GM23338 (cell line): ENCODE results near the gene FAM111A. TPM values are rescaled to one million over a fixed set of nuclear protein-coding genes. Genes with fewer than 3 reads are reported as not detected.

Experiments used
- CREB1 ChIP-seq: fragments of 250-450 bp; sonication (Bioruptor Pico); IDR thresholded peaks from 2 replicates; pipeline ENCODE4 v1.5.0; 2020; ENCODE audit warnings: low read depth, mild to moderate bottlenecking, moderate library complexity
- EZH2 ChIP-seq: fragments of 200-600 bp; sonication (generic); IDR thresholded peaks from one replicate; pipeline ENCODE4 v1.8.0; 2017; ENCODE audit warnings: antibody characterized with exemption, mild to moderate bottlenecking, low read depth; ENCODE audit not compliant: unreplicated experiment
- ZNF331 ChIP-seq: fragments of 250-450 bp; sonication (Bioruptor Pico); IDR thresholded peaks from 2 replicates; pipeline ENCODE4 v1.5.0; 2020; ENCODE audit warnings: low read depth, mild to moderate bottlenecking, moderate library complexity
- polyA plus RNA-seq: library from polyadenylated mRNA; unstranded; fragments of >200 nt; fragmentation: Nextera tagmentation; extraction: Ambion mirVana; gene quantifications from 2 replicates; pipeline ENCODE4 v1.2.1, GENCODE V29; 2016
- total RNA-seq: library from RNA; depleted of rRNA; stranded (reverse); fragments of >200 nt; shearing (Covaris generic); gene quantifications from 2 replicates; pipeline ENCODE4 v1.2.3, GENCODE V29; 2014
- TF ChIP-seq, protein P1 (sequence below): fragments of 250-450 bp; sonication (Bioruptor Pico); IDR thresholded peaks from 2 replicates; pipeline ENCODE4 v1.5.0; 2020; ENCODE audit warnings: mild to moderate bottlenecking, moderate library complexity
- TF ChIP-seq, protein P2 (sequence below): IDR thresholded peaks from 2 replicates; pipeline ENCODE4 v1.6.1; 2016; ENCODE audit warnings: antibody characterized with exemption
- TF ChIP-seq, protein P3 (sequence below): IDR thresholded peaks from one replicate; pipeline ENCODE4 v1.6.1; 2018; ENCODE audit warnings: antibody characterized with exemption; ENCODE audit not compliant: unreplicated experiment

FAM111A gene
- total and polyA plus RNA-seq, 2 experiments from 2014 or later: 23.0 to 38.1 TPM

- TF ChIP-seq, protein P1, sequence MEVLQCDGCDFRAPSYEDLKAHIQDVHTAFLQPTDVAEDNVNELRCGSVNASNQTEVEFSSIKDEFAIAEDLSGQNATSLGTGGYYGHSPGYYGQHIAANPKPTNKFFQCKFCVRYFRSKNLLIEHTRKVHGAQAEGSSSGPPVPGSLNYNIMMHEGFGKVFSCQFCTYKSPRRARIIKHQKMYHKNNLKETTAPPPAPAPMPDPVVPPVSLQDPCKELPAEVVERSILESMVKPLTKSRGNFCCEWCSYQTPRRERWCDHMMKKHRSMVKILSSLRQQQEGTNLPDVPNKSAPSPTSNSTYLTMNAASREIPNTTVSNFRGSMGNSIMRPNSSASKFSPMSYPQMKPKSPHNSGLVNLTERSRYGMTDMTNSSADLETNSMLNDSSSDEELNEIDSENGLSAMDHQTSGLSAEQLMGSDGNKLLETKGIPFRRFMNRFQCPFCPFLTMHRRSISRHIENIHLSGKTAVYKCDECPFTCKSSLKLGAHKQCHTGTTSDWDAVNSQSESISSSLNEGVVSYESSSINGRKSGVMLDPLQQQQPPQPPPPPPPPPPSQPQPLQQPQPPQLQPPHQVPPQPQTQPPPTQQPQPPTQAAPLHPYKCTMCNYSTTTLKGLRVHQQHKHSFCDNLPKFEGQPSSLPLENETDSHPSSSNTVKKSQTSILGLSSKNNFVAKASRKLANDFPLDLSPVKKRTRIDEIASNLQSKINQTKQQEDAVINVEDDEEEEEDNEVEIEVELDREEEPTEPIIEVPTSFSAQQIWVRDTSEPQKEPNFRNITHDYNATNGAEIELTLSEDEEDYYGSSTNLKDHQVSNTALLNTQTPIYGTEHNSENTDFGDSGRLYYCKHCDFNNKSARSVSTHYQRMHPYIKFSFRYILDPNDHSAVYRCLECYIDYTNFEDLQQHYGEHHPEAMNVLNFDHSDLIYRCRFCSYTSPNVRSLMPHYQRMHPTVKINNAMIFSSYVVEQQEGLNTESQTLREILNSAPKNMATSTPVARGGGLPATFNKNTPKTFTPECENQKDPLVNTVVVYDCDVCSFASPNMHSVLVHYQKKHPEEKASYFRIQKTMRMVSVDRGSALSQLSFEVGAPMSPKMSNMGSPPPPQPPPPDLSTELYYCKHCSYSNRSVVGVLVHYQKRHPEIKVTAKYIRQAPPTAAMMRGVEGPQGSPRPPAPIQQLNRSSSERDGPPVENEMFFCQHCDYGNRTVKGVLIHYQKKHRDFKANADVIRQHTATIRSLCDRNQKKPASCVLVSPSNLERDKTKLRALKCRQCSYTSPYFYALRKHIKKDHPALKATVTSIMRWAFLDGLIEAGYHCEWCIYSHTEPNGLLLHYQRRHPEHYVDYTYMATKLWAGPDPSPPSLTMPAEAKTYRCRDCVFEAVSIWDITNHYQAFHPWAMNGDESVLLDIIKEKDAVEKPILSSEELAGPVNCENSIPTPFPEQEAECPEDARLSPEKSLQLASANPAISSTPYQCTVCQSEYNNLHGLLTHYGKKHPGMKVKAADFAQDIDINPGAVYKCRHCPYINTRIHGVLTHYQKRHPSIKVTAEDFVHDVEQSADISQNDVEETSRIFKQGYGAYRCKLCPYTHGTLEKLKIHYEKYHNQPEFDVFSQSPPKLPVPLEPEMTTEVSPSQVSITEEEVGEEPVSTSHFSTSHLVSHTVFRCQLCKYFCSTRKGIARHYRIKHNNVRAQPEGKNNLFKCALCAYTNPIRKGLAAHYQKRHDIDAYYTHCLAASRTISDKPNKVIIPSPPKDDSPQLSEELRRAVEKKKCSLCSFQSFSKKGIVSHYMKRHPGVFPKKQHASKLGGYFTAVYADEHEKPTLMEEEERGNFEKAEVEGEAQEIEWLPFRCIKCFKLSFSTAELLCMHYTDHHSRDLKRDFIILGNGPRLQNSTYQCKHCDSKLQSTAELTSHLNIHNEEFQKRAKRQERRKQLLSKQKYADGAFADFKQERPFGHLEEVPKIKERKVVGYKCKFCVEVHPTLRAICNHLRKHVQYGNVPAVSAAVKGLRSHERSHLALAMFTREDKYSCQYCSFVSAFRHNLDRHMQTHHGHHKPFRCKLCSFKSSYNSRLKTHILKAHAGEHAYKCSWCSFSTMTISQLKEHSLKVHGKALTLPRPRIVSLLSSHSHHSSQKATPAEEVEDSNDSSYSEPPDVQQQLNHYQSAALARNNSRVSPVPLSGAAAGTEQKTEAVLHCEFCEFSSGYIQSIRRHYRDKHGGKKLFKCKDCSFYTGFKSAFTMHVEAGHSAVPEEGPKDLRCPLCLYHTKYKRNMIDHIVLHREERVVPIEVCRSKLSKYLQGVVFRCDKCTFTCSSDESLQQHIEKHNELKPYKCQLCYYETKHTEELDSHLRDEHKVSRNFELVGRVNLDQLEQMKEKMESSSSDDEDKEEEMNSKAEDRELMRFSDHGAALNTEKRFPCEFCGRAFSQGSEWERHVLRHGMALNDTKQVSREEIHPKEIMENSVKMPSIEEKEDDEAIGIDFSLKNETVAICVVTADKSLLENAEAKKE: no peak
- TF ChIP-seq EZH2 (no peak), ZNF331 (CRISPR knock-in tag) (no peak), CREB1 (CRISPR knock-in tag) (no peak)
- TF ChIP-seq, protein P2, sequence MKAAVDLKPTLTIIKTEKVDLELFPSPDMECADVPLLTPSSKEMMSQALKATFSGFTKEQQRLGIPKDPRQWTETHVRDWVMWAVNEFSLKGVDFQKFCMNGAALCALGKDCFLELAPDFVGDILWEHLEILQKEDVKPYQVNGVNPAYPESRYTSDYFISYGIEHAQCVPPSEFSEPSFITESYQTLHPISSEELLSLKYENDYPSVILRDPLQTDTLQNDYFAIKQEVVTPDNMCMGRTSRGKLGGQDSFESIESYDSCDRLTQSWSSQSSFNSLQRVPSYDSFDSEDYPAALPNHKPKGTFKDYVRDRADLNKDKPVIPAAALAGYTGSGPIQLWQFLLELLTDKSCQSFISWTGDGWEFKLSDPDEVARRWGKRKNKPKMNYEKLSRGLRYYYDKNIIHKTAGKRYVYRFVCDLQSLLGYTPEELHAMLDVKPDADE: no peak
- TF ChIP-seq, protein P3, sequence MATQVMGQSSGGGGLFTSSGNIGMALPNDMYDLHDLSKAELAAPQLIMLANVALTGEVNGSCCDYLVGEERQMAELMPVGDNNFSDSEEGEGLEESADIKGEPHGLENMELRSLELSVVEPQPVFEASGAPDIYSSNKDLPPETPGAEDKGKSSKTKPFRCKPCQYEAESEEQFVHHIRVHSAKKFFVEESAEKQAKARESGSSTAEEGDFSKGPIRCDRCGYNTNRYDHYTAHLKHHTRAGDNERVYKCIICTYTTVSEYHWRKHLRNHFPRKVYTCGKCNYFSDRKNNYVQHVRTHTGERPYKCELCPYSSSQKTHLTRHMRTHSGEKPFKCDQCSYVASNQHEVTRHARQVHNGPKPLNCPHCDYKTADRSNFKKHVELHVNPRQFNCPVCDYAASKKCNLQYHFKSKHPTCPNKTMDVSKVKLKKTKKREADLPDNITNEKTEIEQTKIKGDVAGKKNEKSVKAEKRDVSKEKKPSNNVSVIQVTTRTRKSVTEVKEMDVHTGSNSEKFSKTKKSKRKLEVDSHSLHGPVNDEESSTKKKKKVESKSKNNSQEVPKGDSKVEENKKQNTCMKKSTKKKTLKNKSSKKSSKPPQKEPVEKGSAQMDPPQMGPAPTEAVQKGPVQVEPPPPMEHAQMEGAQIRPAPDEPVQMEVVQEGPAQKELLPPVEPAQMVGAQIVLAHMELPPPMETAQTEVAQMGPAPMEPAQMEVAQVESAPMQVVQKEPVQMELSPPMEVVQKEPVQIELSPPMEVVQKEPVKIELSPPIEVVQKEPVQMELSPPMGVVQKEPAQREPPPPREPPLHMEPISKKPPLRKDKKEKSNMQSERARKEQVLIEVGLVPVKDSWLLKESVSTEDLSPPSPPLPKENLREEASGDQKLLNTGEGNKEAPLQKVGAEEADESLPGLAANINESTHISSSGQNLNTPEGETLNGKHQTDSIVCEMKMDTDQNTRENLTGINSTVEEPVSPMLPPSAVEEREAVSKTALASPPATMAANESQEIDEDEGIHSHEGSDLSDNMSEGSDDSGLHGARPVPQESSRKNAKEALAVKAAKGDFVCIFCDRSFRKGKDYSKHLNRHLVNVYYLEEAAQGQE: no peak
These were observed 4.0 kb upstream of the FAM111A start (continued) for GRCh38 chr11:59138643-59139042.
